ENCODE measurements around the gene GPR78.

GRCh38 chr4:8560265-8561047 lies 19.7 kb upstream of the GPR78 start:
- TF ChIP-seq CTCF (IDR thresholded peaks at IDR 0.05; ENCODE audit: low read length): no peak
- TF ChIP-seq EZH2 (optimal IDR thresholded peaks at IDR 0.05; ENCODE audit: low read depth, low read length): no peak

Measured in MM.1S (cell line).